GM21825 (cell line): Measurements from ENCODE around the gene PNCK.
"Not testable (repeated sequence)": the region's sequence is repeated elsewhere in the genome, so short reads cannot be mapped to it uniquely, and the experiment has no call there.

ENCODE experiments used
- ATAC-seq: cut with Tn5 transposase; IDR thresholded peaks from one replicate; pipeline ENCODE4 v1.9.1; 2021; ENCODE audit warnings: mild to moderate bottlenecking, moderate library complexity; ENCODE audit not compliant: unreplicated experiment

The PNCK gene

DNA sequence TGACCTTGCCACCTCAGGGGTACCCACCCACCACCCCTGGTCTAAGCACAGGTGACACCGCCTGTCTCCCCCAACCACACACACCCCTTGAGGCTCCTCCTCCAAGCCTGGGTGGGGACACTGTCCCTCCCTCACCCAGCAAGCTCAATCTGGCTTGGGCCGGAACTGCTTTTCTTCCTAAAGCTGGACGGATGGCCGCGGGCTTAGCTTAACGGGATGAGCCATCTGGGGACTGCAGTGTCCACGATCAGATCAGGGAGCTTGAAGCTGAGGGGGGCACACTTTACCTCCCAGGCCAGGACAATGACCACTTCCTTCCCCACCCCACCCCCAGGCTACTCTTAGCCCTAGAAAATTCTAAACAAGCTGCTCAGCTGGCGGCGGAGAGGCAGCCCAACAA, 13.1 kb upstream of the PNCK start:
- no peak for ATAC-seq

DNA sequence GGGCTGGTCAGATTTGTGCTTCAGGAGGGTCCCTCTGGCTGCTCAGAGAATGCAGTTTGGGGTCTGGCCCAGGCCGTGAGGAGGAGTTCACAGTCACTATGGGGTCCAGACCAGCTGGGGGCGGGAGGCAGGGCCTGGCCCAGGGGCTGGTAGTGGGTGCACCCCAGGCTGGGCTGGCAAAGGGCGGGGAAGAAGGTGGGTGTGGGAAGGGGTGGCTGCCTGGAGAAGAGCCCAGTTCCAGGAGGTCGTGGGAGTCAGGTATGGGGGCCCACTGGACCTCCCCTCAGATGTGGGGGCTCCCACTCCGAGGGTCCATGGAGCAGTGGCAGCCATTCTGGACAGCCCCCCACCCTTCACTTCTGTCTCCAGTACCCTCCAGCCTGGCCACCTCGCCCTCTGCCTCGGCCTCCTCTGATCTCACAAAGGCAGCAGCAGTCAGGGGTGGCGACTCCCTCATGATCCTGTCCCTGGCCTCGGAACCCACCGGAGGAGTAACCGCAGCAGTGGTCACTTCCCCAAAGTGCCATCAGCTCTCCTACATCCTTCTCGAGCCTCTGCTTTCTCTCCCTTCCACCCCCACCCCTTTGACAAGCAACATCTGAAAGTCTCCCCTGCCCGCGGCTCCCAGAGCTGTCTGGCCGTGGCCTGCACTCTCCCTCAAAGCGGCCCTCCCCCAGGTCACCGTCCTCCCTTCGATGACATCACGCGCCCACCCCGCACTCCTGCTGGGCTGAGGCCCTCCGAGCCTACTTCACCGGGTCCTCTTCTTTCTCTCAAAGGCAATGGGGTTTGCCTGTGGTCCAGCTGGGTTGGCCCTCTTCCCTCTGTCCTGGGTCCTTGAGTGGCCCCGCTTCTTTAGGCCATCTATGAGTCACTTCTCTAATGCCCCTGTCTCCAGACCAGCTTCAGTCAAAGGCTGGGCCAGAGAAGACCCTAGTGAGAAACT, 12.4 kb upstream of the PNCK start:
- ATAC-seq: no peak

DNA sequence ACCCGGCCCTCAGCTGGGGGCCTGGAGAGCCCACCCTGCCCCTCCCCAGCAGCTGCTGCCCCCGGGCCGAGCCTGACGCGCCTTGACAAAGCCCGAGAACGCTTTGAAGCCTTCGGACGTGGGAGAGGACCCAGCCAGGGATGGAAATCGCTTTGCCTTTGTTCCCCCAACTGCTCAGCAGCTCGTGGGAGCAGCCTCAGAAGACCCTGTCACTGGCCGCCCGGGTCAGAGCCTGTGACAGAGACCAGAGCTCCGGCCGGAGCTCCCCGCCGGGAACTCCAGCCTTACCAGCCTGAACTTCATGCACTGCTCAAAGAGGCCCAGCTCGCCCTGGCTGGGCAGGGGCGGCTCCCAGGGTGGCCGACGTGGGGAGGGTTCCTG, 11.5 kb upstream of the PNCK start:
- ATAC-seq: no peak

DNA sequence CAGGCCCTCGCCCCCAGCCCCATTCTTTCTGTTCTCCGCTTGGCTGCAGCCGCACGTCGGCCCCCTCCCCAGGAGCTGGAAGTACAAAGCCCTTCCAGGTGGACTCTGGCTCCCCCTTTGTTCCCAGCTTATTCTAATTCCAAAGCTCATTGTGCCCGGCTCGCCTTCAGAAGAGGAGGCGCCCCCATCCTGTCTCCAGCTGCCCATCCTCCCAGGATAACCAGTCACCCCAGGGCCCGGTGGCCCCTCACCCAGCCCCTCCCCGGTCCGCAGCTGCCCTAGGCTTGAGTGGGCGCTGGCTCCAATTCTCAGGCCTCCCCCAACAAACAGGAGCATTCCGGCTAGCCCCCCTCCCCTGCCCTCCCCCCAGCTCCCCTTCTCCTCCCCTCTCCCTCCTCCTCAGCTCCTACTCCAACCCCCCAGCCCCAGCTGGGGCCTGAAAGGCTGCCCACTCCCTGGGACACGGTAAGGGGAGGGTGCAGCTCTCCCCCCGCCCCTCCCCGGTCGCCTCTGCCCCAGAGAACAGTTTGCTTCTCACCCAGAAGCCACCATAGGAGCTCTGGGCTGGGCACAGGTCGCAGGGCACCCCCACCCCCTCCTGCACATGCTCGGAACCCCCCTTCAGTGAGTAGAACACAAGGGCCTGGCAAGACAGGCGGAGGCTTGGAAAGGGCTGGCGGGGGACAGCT, 11.0 kb upstream of the PNCK start:
- no peak for ATAC-seq

DNA sequence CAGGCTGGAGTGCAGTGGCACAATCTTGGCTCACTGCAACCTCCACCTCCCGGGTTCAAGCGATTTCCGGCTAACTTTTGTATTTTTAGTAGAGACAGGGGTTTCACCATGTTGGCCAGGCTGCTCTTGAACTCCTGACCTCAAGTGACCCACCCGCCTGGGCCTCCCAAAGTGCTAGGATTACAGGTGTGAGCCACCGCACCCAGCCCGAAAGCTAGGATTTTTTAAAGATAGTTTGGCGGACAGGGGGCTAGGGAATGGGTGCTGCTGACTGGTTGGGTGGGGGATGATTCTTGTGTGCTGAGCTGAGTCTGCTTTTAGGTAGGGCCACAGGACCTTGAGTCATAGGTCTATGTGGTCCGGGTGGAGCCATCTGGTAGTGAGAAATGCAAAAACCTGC, 9.9 kb upstream of the PNCK start:
- not testable (repeated sequence) for ATAC-seq

DNA sequence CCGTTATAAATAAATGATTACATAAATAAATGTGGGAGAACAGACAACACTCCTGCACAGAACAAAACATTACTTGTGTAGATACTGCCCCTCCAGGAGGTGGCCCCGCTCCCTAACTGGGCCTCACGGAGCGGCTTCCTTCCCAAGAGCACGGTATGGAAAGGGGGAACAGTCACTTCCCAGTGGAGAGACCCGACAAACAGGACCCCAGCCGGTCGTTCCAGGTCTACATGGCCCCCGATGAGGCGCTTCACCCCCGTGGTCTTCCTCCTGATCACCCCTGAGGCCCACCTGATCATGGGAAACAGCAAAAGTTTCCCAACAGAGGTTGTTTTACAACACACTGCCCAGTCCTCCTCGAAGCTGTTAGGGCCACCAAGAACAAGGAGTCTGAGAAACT, 7.6 kb upstream of the PNCK start:
- ATAC-seq: no peak

DNA sequence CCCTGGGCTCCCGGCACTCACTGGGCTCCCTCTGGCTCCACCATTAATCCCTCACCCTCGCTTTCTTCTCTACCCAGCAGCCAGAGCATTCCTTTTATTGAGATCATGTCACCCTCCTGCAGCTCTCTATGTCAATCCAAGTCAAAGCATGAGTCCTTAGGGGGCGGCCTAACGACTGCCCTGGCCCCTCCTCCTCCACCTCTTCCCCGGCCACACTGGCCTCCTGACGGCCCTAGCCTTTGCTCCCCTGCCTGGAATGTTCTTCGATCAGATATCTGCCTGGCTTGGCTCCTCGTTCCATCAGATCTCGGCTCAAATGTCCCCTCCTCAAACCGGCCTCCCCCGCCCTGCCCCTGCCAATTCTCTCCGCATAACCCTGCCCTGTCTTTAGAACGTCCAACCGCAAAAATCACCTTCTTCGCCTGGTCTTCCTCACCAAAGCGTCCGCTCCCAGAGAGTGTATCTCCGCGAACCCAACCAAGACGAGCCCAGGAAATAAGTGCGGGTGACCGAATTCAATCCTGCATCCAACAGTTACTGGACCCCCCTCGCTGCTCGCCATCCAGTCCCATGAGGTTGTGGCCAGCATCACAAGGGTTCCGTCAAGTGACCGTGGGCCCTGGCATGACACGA, 722 bp upstream of the PNCK start:
- ATAC-seq: no peak

DNA sequence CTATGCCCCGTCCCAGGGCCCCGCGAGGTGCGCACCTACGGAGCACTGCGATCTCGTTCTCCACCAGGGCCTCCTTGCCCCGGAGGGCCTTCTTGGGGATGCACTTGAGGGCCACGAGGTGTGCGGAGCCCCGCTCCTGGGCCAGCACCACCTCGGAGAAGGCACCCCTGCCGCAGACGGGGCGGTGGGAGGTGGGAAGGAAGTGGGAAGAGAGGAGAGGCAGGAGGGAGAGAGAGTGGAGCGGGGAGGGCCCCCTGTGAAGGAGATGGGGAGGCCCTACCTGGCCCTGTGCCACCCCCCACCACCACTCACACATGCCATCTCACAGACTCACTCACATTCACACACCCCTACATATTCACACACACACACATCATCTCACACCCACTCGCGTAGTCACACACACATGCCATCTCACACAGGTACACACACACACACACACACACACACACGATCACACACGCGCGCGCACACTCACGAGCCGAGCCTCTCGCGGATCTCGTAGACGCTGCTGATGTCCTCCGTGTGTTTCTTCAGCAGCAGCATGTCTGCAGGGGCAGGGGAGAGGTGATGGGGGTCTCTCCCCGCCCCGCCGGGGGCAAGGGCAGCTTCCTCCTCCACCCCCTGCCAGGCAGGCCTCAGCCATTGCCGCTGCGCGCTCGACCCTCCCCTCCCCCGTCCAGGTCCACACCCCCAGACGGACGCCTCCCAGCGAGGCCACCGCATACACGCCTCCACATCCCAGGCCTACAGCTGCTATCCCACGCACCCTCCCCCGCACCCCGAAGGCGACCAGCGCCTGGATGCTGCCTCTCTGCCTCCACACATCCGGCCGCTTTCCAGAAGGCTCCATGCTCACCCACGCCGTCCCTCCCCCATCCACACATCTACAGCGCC, 834 bp downstream of the PNCK start:
- no peak for ATAC-seq

DNA sequence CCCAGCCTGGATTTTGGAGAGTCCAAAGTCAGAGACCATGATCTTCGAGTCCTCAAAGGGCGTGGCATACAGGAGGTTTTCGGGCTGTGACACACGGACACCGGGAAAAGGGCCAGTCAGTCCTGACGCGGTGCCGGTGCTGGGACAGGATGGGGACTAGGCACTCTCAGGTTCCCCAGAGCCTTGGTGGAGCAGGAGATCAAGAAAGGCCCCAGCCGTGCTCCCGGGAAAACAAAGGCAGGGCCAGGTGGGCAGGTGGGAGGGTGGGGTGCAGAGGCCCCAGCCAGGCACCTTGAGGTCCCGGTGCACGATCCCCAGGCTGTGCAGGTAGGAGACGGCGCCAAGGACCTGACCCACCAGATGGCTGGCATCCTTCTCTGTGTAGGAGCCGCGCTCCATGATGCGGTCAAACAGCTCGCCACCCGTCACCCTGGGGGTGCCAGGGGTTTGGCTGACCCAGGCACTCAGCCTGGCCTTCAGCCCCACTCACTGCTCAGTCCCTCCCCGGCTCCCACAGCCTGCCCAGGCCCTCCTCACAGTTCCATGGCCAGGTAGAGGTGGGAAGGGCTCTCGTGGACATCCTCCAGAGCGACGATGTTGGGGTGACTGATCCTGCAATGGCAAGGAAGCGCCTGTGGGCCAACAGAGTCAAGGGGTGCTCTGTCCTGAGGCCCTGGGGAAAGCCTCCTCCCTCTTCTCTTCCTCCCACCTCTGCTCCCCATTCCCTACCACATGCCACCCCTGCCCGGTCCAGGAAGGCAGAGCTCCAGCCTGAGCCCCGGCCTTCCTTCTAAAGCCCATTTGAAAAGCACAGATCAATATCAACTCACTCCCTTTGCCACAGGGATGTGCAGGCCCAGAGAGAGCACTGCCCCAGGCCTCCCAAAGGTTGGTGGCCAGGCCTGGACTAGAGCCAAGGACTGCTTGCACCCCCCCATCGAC, 1.8 kb downstream of the PNCK start:
- ATAC-seq: no peak

DNA sequence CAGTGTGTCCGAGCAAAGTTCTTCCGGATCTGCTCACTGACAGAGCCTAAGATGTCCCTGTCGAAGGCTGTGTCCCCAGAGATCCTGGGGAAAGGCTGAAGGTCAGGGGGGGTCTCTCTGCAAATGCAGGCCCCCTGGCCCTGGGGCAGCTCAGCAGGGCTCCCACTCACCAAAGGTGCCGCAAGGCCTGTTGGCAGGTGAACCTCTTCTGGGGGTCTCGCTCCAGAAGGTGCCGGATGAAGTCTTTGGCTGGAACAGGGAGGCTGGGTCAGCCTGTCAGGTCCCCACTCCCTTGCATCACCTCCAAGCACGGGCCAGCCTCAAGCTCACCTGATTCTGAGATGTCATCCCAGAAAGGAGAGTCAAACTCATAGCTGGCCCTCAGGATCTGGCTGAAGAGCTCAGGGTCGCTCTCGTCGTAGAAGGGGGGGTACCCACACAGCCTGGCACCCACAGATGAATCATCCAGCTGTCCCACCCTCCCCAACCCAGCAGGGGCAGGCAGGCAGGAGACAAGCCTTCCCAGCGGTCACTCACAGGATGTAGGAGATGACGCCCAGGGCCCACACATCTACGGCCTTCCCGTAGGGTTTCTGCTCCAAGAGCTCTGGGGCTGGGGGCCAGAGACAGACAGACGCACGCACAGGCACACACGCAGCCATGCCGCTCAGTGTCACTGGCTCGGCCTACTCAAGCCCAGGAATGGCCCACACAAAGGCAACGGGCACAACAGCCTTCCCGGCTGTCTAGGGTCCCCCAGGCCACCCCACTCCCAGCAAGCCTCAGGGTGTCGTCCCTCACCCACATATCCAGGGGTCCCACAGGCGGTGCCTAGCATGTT, 2.6 kb downstream of the PNCK start:
- no peak for ATAC-seq

DNA sequence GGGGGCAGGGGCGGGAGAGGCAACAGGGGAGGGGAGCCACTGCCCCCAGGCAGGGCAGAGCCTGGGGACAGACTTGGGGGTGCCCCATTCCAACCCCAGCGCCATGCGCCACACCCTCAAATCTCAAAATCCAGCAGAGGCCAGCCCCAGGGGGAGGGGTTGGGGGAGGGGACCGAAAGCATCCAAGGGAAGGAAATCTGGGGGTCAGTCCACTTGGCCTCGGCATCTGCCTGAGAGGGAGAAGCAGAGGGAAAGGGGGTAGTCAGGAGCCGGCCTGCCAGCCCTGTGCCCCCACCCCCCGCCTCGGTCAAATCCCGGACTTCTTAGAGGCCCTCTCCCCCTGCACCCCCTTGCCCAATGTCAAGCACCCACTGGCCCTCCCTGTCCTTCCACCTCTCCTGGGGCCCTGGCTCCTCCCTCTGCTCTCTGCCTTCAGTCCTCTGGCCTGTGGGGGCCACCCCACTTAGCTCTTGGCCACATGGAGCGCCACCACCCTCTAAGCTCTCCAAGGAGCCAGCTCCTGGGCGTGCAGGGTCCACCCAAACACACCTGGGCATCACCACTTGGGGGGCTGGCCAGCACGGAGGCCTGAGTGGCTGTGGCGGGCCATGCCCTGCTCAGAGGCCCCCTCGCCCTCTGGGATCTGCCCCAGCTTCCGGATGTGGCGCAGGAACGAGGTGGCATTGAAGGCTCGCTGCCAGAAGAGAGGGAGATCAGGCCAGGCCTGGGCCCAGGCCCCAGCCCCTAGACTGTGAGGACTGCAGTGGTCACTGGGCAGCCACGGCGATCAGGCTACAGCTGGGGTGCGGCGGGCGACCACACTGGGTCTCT, 3.5 kb downstream of the PNCK start:
- ATAC-seq: no peak

DNA sequence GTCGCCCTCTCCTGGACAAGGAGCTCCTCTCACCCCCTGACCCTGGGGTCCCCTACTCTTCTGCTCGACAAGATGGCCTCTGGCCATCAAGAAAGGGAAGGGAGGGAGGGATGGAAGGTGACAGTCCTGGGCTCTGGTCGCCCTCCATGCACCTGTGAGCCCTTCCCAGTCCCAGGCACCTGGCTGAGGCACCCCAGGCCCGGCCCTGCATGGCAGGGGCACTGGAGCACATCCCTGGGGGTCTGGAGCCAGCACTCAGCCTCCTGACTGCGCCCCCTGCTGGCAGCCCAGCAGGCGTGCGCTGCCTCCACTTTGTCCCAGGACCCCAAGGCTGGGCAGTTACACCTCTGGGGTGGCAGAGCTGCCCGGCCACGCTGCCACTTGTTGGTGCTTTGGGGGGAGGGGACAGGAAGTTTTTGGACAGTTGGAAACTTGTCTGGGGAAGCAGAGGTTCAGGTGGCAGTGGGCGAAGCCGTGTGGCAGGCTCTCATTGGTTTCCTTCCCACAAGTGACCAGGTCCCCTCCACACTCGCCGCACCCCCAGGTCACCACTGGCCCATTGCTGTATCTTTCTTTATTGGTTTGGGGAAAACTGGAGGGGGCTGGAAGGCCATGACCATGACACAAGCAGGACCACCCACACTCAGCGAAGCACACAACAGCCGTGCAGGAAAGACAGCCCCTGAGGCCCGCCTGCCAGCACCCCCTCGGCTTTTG, 4.3 kb downstream of the PNCK start:
- no peak for ATAC-seq

DNA sequence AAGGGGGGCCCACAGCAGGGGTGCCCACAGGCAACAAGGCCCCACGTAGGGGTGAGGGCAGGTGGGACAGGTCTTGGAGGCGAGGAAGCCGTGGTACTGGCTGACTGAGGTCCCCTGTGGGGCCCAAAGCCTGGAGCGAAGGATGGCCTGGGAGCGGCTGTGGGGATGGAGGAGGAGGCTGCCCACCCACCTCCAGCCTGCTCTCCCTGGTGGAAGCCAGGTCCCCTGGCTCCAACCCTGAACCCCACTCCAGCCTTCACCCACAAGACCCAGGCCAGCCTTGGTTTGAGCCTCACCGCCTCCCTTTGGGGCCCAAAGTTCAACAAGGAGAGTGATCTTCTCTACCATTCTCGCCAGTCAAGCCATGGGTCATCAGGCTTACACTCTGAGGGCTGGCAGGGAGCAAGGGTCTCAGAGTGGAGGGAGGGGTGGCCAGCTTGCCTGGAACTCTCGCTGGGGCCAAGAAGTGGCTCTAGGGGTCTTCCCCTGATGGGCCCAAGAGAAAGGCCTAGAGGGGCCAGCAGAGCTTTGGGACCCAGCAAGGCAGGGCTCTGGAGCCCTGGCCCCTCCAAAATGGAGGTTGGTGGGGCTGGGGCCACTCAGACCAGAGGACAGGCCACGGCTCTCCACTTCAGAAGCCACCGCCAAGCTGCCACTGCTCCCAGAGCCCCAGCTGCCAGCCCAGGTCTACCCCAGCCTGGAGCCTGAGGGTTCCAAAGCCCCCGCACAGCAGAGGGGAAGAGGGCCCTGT, 5.0 kb downstream of the PNCK start:
- no peak for ATAC-seq

DNA sequence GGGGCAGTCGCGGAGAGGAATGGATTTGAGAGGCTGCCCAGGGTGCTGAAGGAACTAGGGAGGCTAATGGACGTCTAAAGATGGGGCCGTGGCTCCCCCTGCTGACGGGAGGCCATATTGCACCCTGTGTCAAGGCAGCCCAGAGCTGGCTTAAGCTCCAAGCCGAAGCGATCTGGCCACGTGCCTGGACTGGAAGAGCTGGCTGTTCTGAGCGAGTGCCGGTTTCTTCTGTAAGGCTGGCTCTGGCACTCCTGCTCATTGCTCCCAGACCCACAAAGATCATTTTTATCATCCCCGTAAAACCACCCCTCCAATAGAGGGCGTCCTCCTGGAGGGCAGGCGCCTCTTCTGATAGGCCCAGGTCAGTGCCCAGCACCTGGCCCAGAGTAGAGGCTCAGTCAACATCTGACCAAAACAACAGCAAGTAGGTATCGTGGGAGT, 5.6 kb downstream of the PNCK start:
- peak; percentile 52 for ATAC-seq

DNA sequence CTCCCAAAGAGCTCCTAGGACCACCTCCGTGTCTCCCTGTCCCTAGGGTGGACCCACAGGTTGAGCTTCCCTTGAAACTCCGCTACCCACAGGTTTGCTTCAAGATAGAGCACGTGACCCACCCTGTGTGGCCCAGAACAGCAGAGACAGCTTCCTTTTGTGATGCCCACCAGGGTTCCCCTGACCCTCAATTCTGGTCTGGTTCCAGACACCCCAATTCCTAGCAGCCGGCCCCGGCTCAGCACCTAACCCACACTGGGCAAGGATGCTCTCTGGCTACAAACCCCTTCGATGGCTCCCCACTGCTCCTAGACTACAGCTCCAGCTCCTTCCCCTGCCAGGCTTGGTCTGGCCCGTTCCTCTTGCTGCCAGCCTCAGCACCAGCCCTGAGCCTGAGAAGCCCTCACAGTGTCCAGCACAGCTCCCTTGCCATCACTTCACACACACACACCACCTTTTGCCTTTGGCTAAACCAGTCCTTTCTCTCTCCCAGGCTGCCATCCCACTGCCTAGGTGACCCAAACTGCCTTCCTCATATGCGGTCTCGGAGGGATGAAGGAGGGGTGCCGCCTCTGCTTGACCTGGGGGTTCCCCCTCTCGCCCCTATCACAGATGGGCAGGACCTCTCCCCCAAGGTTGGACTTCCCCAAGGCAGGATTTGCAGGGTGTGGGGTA, 6.2 kb downstream of the PNCK start:
- ATAC-seq: no peak

DNA sequence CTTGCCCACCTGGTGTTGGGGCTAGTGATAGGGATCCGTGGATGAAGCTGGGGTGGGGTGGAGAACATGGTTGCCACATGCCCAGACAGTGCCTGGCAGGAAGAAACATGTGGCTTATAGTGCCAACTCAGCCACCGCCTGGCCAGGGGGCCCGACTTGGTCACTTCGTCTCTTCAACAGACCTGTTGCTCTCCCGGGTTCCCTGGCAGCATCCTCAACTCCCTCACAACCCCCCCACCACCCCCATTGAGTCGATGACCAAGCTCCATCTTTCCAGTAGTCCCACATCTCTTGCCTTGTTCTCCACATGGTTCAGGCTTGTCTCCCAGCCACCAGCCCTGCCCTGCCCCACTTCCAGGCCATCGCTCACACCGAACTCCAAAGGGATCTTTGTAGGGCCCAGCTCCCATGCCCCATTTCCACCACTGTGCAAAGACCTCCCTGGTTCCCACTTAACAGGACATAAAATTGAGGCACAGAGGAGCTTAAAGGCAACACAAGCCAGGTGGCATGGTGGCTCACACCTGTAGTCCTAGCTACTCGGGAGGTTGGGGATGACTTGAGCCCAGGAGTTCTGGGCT, 7.8 kb downstream of the PNCK start:
- ATAC-seq: no peak
